D721Med (cell line): Measurements from ENCODE around the gene EXOG.

Source experiments
- DNase-seq: peaks from one replicate; pipeline ENCODE4 v3.0.0; 2011; ENCODE audit warnings: low spot score; ENCODE audit not compliant: insufficient read length
- FAIRE-seq: peaks from 2 replicates; lab custom pipeline; 2011; peaks lifted over from hg19 to GRCh38; lab: Jason Lieb, UNC
- CTCF ChIP-seq: IDR thresholded peaks from 2 replicates; pipeline ENCODE4 v1.5.1; 2012; ENCODE audit warnings: mild to moderate bottlenecking, control low read depth; ENCODE audit not compliant: insufficient read depth; ENCODE audit errors: missing control alignments

Gene EXOG

GRCh38 chr3:38475716-38476115, 20.4 kb upstream of the EXOG start:
- no peak for TF ChIP-seq CTCF
- DNase-seq (no peak), FAIRE-seq (no peak)

- TF ChIP-seq CTCF = no peak
- DNase-seq = no peak
- FAIRE-seq = no peak
These were observed 19.9 kb upstream of the EXOG start for GRCh38 chr3:38476157-38476756.

- no peak for TF ChIP-seq CTCF
- no peak for DNase-seq
- no peak for FAIRE-seq
These were observed 18.9 kb upstream of the EXOG start for GRCh38 chr3:38477057-38477820.

GRCh38 chr3:38477839-38478450, 18.2 kb upstream of the EXOG start:
- TF ChIP-seq CTCF = no peak
- FAIRE-seq = no peak
- DNase-seq = no peak

GRCh38 chr3:38478901-38479300, 17.2 kb upstream of the EXOG start:
- no peak for FAIRE-seq
- TF ChIP-seq CTCF = no peak

GRCh38 chr3:38479431-38480092, 16.6 kb upstream of the EXOG start:
- DNase-seq = peak; percentile 57
- peak; percentile 94 for TF ChIP-seq CTCF
- FAIRE-seq = no peak

More at GRCh38 chr3:38478901-38479300, 17.2 kb upstream of the EXOG start:
- no peak for DNase-seq
